NCI-H1417 treated with DMSO at 0.1 percent for 48 hours (cell line): ENCODE results near the gene SLC38A2.

Experiments
- DNase-seq: peaks from one replicate; lab custom pipeline; 2025; lab: John Stamatoyannopoulos, UW

SLC38A2 gene

GRCh38 chr12:46374310-46374709, 1.7 kb upstream of the SLC38A2 start:
- no peak for DNase-seq

- DNase-seq, result no peak
Measured at GRCh38 chr12:46373301-46374296, 1.0 kb upstream of the SLC38A2 start.

GRCh38 chr12:46371718-46372543, 642 bp downstream of the SLC38A2 start:
- no peak for DNase-seq

DNA sequence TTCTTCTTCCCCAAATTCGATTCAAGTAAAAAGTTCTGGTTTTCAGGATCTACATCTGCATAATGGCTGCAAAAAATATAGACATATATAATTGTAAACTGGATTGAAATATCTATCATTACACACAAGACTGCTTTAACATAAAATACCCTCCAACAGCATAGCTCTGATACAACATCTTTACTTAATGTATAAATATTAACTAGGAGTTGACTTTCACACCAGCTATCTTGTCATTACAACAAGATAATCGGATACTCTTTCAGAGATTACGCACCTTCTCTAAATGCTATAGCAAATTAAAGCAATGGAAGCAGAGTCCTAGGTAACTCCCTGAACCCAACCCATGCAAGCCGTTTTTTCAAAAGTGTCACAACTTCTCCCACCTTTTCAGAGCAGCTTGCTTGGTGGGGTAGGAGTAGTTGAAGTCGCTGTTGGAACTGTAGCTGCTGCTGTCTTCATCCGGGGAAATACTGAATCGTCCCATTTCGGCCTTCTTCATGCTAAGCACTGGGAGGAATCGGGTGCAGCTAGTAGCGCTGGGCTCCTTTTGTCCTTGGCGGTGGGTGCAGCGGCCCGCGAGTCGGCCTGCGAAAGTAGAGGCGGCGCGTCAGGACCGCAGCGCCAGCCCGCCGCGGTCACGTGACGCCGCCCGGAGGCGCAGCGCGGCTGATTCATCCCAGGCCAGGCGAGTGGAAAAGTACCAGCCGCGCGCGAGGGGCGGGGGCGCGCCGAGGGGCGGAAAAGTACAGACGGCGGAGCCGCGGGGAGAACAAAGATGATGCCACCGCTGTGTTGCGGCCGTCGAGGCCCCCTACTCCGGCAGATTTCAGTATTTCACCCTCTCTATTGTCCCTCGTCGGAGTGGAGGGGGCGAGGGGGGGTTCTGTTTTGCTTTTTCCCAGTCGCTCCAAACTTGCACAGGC, 1.5 kb downstream of the SLC38A2 start:
- DNase-seq, result peak; percentile 31

GRCh38 chr12:46370380-46370734, 2.2 kb downstream of the SLC38A2 start:
- no peak for DNase-seq

DNA sequence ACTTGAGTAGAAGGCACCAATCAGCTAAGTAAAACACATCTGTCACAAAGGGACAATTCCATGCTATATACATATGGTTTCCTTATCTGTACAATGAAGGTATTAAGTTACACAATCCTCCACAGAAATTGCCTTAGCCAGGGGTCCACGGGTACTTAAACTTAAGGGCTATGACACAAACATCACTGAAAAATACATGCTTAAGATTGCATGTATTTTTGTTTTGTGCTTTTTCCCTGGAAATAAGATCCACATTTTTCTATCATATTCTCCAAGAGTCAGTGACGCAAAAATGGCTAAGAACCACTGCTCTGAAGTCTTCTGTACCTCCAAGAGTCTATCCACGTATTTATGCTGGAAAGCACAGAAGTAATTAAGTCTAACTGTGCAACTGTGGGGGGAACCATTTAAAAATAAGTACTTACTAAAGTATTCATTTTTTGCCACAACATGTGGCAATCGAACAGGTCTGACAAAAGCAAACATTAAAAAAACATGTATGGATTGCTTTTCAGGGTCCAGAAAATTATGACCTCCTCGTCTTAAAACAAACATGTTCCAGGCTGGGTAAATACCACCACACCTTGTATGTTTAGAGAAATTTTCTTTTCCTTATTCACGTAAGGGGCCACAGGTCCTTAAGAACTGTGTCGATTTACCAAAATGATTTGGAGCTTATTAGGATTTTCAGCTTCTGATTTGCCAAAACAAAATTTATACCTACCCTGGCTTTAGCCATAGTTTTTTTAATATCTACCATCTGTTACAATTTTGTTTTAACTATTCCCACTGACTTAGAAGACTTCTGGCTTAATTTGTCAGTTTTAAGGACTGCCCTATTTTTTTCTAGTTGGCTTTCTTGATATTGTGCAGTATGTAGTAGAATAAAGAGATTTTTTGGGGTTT, 2.8 kb downstream of the SLC38A2 start:
- no peak for DNase-seq

DNA sequence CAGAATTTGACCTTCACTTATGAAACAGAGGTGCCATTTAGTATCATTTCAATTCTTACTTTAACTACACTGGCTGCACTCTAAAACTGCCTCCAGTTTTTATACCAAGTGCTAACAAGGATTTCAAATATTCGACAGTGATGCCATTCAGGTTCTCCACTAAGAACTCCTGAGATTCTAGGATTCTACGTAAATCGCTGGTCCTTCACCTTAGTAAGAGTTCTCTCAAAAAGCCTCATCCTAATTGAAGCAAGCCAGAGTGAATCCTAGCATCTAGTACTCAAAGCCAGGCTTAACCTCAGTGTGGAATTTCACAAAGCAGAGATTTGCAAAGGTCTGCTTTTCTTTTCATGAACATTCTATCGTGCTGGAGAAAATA, 3.5 kb downstream of the SLC38A2 start:
- no peak for DNase-seq

GRCh38 chr12:46368684-46369083, 3.9 kb downstream of the SLC38A2 start:
- DNase-seq, result no peak

- no peak for DNase-seq
Measured at GRCh38 chr12:46368138-46368537, 4.4 kb downstream of the SLC38A2 start.

DNA sequence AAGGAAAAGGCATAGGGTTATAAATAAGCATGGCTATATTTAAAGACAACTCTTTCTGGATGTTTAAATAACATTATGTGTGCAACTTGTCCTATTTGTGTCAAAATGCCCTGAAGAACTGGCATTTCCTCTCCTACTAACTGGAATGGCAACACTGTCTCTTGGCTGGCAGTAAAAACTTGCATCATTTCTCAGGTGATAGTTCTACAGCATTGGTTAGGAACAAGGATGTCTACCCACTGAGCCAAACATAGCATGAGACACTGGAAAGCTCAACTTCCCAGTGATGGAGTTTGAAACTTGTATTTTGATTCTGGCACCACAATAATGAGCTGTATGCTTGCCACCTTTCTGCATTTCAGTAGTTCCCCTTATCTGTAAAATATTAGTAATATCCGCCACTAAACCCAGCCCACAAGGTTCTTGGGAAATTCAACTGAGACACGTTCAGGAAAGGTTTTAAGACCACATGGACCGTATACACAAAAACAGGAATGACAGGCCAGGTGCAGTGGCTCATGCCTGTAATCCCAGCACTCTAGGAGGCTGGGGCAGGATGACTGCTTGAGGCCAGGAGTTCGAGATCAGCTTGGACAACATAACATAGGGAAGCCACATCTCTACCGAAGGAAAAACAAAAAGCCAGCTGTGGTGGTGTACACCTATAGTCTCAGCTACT, 5.1 kb downstream of the SLC38A2 start:
- DNase-seq, result no peak

- DNase-seq, result no peak
Measured at GRCh38 chr12:46366771-46367170, 5.8 kb downstream of the SLC38A2 start.

GRCh38 chr12:46365951-46366379, 6.6 kb downstream of the SLC38A2 start:
- no peak for DNase-seq

GRCh38 chr12:46364777-46365580, 7.6 kb downstream of the SLC38A2 start:
- no peak for DNase-seq

GRCh38 chr12:46364300-46364696, 8.3 kb downstream of the SLC38A2 start:
- no peak for DNase-seq

DNA sequence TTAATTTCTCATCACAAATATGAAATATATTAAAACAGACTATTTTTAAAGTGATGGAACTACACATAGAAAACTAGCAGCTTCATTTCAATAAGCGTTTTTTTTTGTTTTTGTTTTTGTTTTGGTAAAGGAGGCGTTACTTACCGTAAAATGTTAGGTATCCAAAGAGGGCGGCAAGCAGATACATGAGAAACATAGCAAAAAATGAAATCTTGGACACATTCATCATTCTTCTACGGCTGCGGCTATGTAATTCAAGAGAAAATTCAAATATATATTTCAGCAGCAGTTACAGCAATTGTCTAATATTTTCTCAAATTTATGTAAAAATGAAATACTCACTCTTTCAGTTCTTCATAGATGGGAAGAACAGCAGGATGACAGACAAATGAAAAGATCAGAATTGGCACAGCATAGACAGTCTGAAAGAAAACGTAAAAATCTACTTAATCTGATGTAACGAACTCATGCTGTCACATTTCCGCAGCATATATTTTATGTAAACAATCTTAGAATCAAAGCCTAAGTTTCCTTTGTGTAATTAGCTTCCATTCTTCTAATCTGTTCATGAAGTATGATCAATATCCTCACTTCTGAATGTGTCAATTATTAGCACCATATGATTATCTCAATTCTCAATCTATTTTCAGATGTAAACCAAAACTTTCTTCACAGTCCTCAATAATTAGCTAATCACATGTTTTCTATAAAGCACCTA, 8.8 kb downstream of the SLC38A2 start:
- DNase-seq, result no peak

- DNase-seq, result no peak
Measured at GRCh38 chr12:46362895-46363581, 9.5 kb downstream of the SLC38A2 start.

DNA sequence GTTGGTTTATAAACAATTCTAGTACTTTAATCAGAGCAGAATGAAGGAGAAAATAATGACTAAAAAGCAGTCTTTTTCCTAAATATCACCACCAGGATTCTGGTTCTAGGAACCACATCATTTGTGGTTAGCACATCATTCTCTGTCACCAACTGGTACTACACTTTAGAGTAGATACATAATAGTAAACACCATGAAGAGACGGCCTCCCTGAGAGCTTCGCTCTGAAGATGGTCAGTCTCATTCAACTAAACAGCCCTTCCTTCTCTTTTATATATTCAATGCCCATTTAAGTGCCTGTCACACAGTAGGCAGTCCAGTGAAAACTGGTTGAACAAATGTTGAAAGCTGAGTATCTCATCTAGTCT, 10.9 kb downstream of the SLC38A2 start:
- DNase-seq, result no peak
